CD14-positive monocyte (primary cell): Measurements from ENCODE around the gene IRS1. TPM values are rescaled to one million over a fixed set of nuclear protein-coding genes. Genes with fewer than 3 reads are reported as not detected.

Source experiments
- DNase-seq, 3 donors: peaks; one replicate each; pipeline ENCODE4 v3.0.0-alpha.2; 2011 to 2022
- H2AFZ ChIP-seq: 2 replicates; pipeline ENCODE4 v1.6.0; 2012; ENCODE audit warnings: mild to moderate bottlenecking, low read depth, low read length, inconsistent platforms; ENCODE audit not compliant: insufficient read depth, poor library complexity, severe bottlenecking
- H3K27ac ChIP-seq, 2 donors: 1 replicate in 1 of 2; 2 replicates in 1 of 2; pipeline ENCODE4 v1.5.1; 2012 to 2013; ENCODE audit warnings: low read length in 2 of 2, control low read depth in 1 of 2, inconsistent platforms in 1 of 2, low read depth in 1 of 2, mild to moderate bottlenecking in 1 of 2
- H3K27me3 ChIP-seq, 2 donors: one replicate each; pipeline versions ENCODE4 v1.6.0 to v1.6.1; 2011 to 2013; ENCODE audit warnings: low read length in 2 of 2; ENCODE audit not compliant: control insufficient read depth in 2 of 2, insufficient read depth in 2 of 2
- H3K36me3 ChIP-seq, 2 donors: replicated peaks in 1 of 2; 1 replicate in 1 of 2; 2 replicates in 1 of 2; pipeline versions ENCODE4 v1.5.1 to v1.6.1; 2012 to 2013; ENCODE audit warnings: low read length in 2 of 2, control low read depth in 1 of 2, inconsistent platforms in 1 of 2, mild to moderate bottlenecking in 1 of 2; ENCODE audit not compliant: insufficient read depth in 2 of 2, control insufficient read depth in 1 of 2
- H3K4me1 ChIP-seq, 2 donors: 1 replicate in 1 of 2; 2 replicates in 1 of 2; pipeline versions ENCODE4 v1.5.1 to v1.6.1; 2012 to 2013; ENCODE audit warnings: low read length in 2 of 2, control low read depth in 1 of 2, inconsistent platforms in 1 of 2, mild to moderate bottlenecking in 1 of 2, moderate library complexity in 1 of 2; ENCODE audit not compliant: insufficient read depth in 2 of 2, control insufficient read depth in 1 of 2
- H3K4me2 ChIP-seq: replicated peaks from 2 replicates; pipeline ENCODE3; 2012; ENCODE audit warnings: low read length, moderate library complexity, mild to moderate bottlenecking; ENCODE audit not compliant: poor library complexity, severe bottlenecking; ENCODE audit errors: extremely low read depth
- H3K4me3 ChIP-seq, 3 experiments: fragments of 200-600 bp in 1 of 3; sonication (generic) in 1 of 3; replicated peaks in 1 of 3; 1 replicate in 2 of 3; 2 replicates in 1 of 3; pipeline ENCODE4 v1.5.1; 2011 to 2013; ENCODE audit warnings: low read length in 3 of 3, mild to moderate bottlenecking in 3 of 3, control low read depth in 2 of 3, low read depth in 2 of 3, inconsistent platforms in 1 of 3, moderate library complexity in 1 of 3
- H3K79me2 ChIP-seq: 2 replicates; pipeline ENCODE4 v1.6.0; 2012; ENCODE audit warnings: mild to moderate bottlenecking, control low read depth, inconsistent platforms, low read length, moderate library complexity; ENCODE audit not compliant: insufficient read depth
- H3K9ac ChIP-seq: 2 replicates; pipeline ENCODE4 v1.6.0; 2017; ENCODE audit warnings: low read length, mild to moderate bottlenecking; ENCODE audit not compliant: insufficient read depth, poor library complexity, severe bottlenecking
- H3K9me3 ChIP-seq, 2 donors: replicated peaks in 1 of 2; 1 replicate in 1 of 2; 2 replicates in 1 of 2; pipeline versions ENCODE4 v1.5.1 to v1.6.1; 2012 to 2013; ENCODE audit warnings: low read length in 2 of 2, control low read depth in 1 of 2; ENCODE audit not compliant: control insufficient read depth in 1 of 2, insufficient read depth in 1 of 2
- H4K20me1 ChIP-seq: 2 replicates; pipeline ENCODE4 v1.6.0; 2012; ENCODE audit warnings: mild to moderate bottlenecking, low read length, control low read depth, moderate library complexity; ENCODE audit not compliant: insufficient read depth
- H3K27ac Mint-ChIP-seq, 7 donors: one replicate each; pipeline ENCODE4 v1.8.0; 2020; ENCODE audit warnings: mild to moderate bottlenecking in 7 of 7, mixed read lengths in 7 of 7, moderate library complexity in 6 of 7, inconsistent platforms in 2 of 7
- H3K27me3 Mint-ChIP-seq, 3 donors: one replicate each; pipeline ENCODE4 v1.8.0; 2021 to 2022; ENCODE audit warnings: low read depth in 3 of 3, mild to moderate bottlenecking in 3 of 3, mixed read lengths in 3 of 3, moderate library complexity in 3 of 3, inconsistent platforms in 1 of 3
- H3K36me3 Mint-ChIP-seq, 2 donors: one replicate each; pipeline ENCODE4 v1.8.0; 2020; ENCODE audit warnings: mixed read lengths in 2 of 2, inconsistent platforms in 1 of 2, mild to moderate bottlenecking in 1 of 2
- H3K4me1 Mint-ChIP-seq: one replicate; pipeline ENCODE4 v1.8.0; 2020; ENCODE audit warnings: mild to moderate bottlenecking, mixed read lengths
- H3K4me3 Mint-ChIP-seq, 2 donors: one replicate each; pipeline ENCODE4 v1.8.0; 2020; ENCODE audit warnings: mild to moderate bottlenecking in 2 of 2, mixed read lengths in 2 of 2, moderate library complexity in 1 of 2
- H3K9me3 Mint-ChIP-seq, 7 donors: one replicate each; pipeline ENCODE4 v1.8.0; 2020 to 2022; ENCODE audit warnings: mixed read lengths in 7 of 7, mild to moderate bottlenecking in 6 of 7, moderate library complexity in 6 of 7, inconsistent platforms in 2 of 7
- CTCF ChIP-seq: fragments of 200-600 bp; IDR thresholded peaks from one replicate; pipeline ENCODE4 v1.8.0; 2022; ENCODE audit warnings: antibody characterized with exemption, mild to moderate bottlenecking
- WGBS: methylation state at CpG from one replicate; pipeline ENCODE4 v1.1.5; 2013; ENCODE audit warnings: missing lambda C conversion rate; ENCODE audit not compliant: insufficient coverage; 5-methylcytosine and 5-hydroxymethylcytosine counted together
- intact Hi-C, 2 donors: fragments of 100-400 bp; cut with micrococcal nuclease; formaldehyde crosslinking; loops; one replicate each; pipeline versions ENCODE4 v1.15.0 to v1.15.1; 2023
- polyA plus RNA-seq, 3 donors: library from polyadenylated mRNA; depleted of rRNA in 1 of 3; unstranded in 2 of 3; stranded (reverse) in 1 of 3; fragments of 300-500 nt in 2 of 3; fragments of >200 nt in 1 of 3; fragmentation: Illumina TruSeq in 2 of 3; gene quantifications; 1 replicate in 2 of 3; 2 replicates in 1 of 3; pipeline ENCODE4 v1.2.3, GENCODE V29; 2012 to 2021

IRS1 gene
- polyA plus RNA-seq, 3 donors = 0.10 to 0.19 TPM; not detected in 1

GRCh38 chr2:226707499-226707898, 92.1 kb downstream of the IRS1 start:
- H3K27me3 ChIP-seq = peaks cover 2 to 9% of the 10 kb centered on the region in 2 donors
- peaks cover 0 to 3% (median 0%) of the 10 kb centered on the region in 7 donors for H3K9me3 Mint-ChIP-seq
- intact Hi-C loops = no loop called here

GRCh38 chr2:226705965-226706364, 93.7 kb downstream of the IRS1 start:
- WGBS = 100% methylated on average over 2 of the region's 3 CpGs
- H3K27ac Mint-ChIP-seq = no peak overlapping the region
- H3K9ac ChIP-seq = no peak overlapping the region
- no peaks in the 10 kb centered on the region for H3K4me1 ChIP-seq
- H3K9me3 ChIP-seq = no peaks in the 10 kb centered on the region
- peaks cover 6% of the 10 kb centered on the region for H3K4me1 Mint-ChIP-seq
- intact Hi-C loops = no loop called here
- peaks cover 0 to 9% (median 5%) of the 10 kb centered on the region in 3 donors for H3K27me3 Mint-ChIP-seq
- no peak for TF ChIP-seq CTCF
- peaks cover 2 to 9% of the 10 kb centered on the region in 2 donors for H3K27me3 ChIP-seq
- H4K20me1 ChIP-seq = no peaks in the 10 kb centered on the region
- no peaks in the 10 kb centered on the region for H3K79me2 ChIP-seq
- DNase-seq = no peak
- peaks cover 0 to 3% (median 0%) of the 10 kb centered on the region in 7 donors for H3K9me3 Mint-ChIP-seq
- no peaks in the 10 kb centered on the region for H3K36me3 ChIP-seq
- no peak overlapping the region for H3K4me2 ChIP-seq
- no peak overlapping the region for H3K27ac ChIP-seq
- H3K4me3 ChIP-seq = no peak overlapping the region
- no peak overlapping the region for H3K4me3 Mint-ChIP-seq
- no peaks in the 10 kb centered on the region for H3K36me3 Mint-ChIP-seq
- no peak overlapping the region for H2AFZ ChIP-seq

More at GRCh38 chr2:226707499-226707898, 92.1 kb downstream of the IRS1 start:
- Mint-ChIP-seq H3K4me1 (no peaks in the 10 kb centered on the region), H3K27ac (no peak overlapping the region), H3K36me3 (no peaks in the 10 kb centered on the region), H3K4me3 (no peak overlapping the region), H3K27me3 (peaks cover 0 to 10% (median 5%) of the 10 kb centered on the region in 3 donors)
- no peak for TF ChIP-seq CTCF
- Histone ChIP-seq H3K27ac (no peak overlapping the region), H3K36me3 (no peaks in the 10 kb centered on the region), H3K4me1 (no peaks in the 10 kb centered on the region), H2AFZ (no peak overlapping the region), H4K20me1 (no peaks in the 10 kb centered on the region), H3K79me2 (no peaks in the 10 kb centered on the region), H3K9ac (no peak overlapping the region), H3K9me3 (no peaks in the 10 kb centered on the region), H3K4me2 (no peak overlapping the region), H3K4me3 (no peak overlapping the region)
- DNase-seq = no peak
